Neural progenitor cell (in vitro differentiated cells): ENCODE data around the gene CCDC149.

ENCODE experiments used
- EZH2 ChIP-seq: fragments of 200-600 bp; sonication (generic); IDR thresholded peaks from 2 replicates; pipeline ENCODE4 v1.6.1; 2017; ENCODE audit warnings: antibody characterized with exemption, mild to moderate bottlenecking, moderate library complexity
- TF ChIP-seq, protein P1 (sequence below): fragments of 200-600 bp; sonication (generic); IDR thresholded peaks from 2 replicates; pipeline ENCODE4 v1.5.1; 2017; ENCODE audit warnings: antibody characterized with exemption, mild to moderate bottlenecking

- TF ChIP-seq EZH2: no peak
- TF ChIP-seq, protein P1, sequence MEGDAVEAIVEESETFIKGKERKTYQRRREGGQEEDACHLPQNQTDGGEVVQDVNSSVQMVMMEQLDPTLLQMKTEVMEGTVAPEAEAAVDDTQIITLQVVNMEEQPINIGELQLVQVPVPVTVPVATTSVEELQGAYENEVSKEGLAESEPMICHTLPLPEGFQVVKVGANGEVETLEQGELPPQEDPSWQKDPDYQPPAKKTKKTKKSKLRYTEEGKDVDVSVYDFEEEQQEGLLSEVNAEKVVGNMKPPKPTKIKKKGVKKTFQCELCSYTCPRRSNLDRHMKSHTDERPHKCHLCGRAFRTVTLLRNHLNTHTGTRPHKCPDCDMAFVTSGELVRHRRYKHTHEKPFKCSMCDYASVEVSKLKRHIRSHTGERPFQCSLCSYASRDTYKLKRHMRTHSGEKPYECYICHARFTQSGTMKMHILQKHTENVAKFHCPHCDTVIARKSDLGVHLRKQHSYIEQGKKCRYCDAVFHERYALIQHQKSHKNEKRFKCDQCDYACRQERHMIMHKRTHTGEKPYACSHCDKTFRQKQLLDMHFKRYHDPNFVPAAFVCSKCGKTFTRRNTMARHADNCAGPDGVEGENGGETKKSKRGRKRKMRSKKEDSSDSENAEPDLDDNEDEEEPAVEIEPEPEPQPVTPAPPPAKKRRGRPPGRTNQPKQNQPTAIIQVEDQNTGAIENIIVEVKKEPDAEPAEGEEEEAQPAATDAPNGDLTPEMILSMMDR: no peak
These were observed 134.2 kb downstream of the CCDC149 start for GRCh38 chr4:24778464-24779225.
